T-cell (primary cell): ENCODE results near the gene DTNB. TPM values are rescaled to one million over a fixed set of nuclear protein-coding genes. Genes with fewer than 3 reads are reported as not detected.

Experiments
- ATAC-seq, 4 experiments: fragments of 200-7000 bp in 3 of 4; fragments of 150-1000 bp in 1 of 4; cut with Tn5 transposase; replicated peaks in 1 of 4; 1 replicate in 3 of 4; 2 replicates in 1 of 4; pipeline ENCODE4 v1.10.0; 2021; ENCODE audit warnings: moderate library complexity in 3 of 4, mild to moderate bottlenecking in 2 of 4, moderate number of reproducible peaks in 1 of 4
- CTCF ChIA-PET, 2 donors: fragments of 300-600 bp; sonication (Branson Sonifier 250); formaldehyde crosslinking; loops; one replicate each; lab custom pipeline; 2022; ENCODE audit warnings: antibody characterized with exemption in 2 of 2; lab: Charles Lee
- POLR2A ChIA-PET, 2 donors: fragments of 300-600 bp; sonication (Branson Sonifier 250); formaldehyde crosslinking; loops; one replicate each; lab custom pipeline; 2022; ENCODE audit warnings: antibody characterized with exemption in 2 of 2; lab: Charles Lee
- DNase-seq, 35 experiments: peaks; one replicate each; pipeline versions ENCODE4 v3.0.0 to v3.0.0-alpha.2; 2013 to 2023
- H3K27ac ChIP-seq: one replicate; pipeline ENCODE4 v1.5.1; 2013; ENCODE audit warnings: low read length
- H3K27me3 ChIP-seq, 2 experiments: replicated peaks in 1 of 2; 1 replicate in 1 of 2; 2 replicates in 1 of 2; pipeline versions ENCODE4 v1.6.1 to v1.7.0; 2013; ENCODE audit warnings: low read length in 1 of 2, mixed read lengths in 1 of 2; ENCODE audit not compliant: control insufficient read depth in 2 of 2, insufficient read depth in 2 of 2; ENCODE audit errors: extremely low read depth in 1 of 2
- H3K36me3 ChIP-seq, 2 donors: 1 replicate in 1 of 2; 2 replicates in 1 of 2; pipeline versions ENCODE4 v1.6.1 to v1.7.0; 2013; ENCODE audit warnings: low read length in 1 of 2; ENCODE audit not compliant: control insufficient read depth in 2 of 2, insufficient read depth in 1 of 2; ENCODE audit errors: extremely low read depth in 1 of 2
- H3K4me1 ChIP-seq, 2 experiments: 1 replicate in 1 of 2; 2 replicates in 1 of 2; pipeline versions ENCODE4 v1.6.1 to v1.7.0; 2013; ENCODE audit warnings: low read length in 2 of 2, mixed read lengths in 1 of 2; ENCODE audit not compliant: insufficient read depth in 2 of 2, control insufficient read depth in 1 of 2; ENCODE audit errors: extremely low read depth in 1 of 2
- H3K4me3 ChIP-seq, 2 donors: 1 replicate in 1 of 2; 2 replicates in 1 of 2; pipeline versions ENCODE4 v1.5.1 to v1.7.0; 2013; ENCODE audit warnings: mild to moderate bottlenecking in 2 of 2, low read length in 1 of 2, moderate library complexity in 1 of 2; ENCODE audit not compliant: control insufficient read depth in 1 of 2; ENCODE audit errors: extremely low read depth in 1 of 2
- H3K9me3 ChIP-seq: 2 replicates; pipeline ENCODE4 v1.7.0; 2013
- H3K27ac Mint-ChIP-seq, 2 donors: one replicate each; pipeline ENCODE4 v1.8.0; 2020 to 2021; ENCODE audit warnings: mild to moderate bottlenecking in 2 of 2, mixed read lengths in 2 of 2
- H3K27me3 Mint-ChIP-seq, 2 donors: one replicate each; pipeline ENCODE4 v1.8.0; 2021 to 2022; ENCODE audit warnings: mixed read lengths in 2 of 2
- H3K36me3 Mint-ChIP-seq: one replicate; pipeline ENCODE4 v1.8.0; 2021; ENCODE audit warnings: mixed read lengths
- H3K4me1 Mint-ChIP-seq, 3 donors: one replicate each; pipeline ENCODE4 v1.8.0; 2020 to 2022; ENCODE audit warnings: mixed read lengths in 3 of 3, mild to moderate bottlenecking in 1 of 3
- H3K4me3 Mint-ChIP-seq, 3 donors: one replicate each; pipeline ENCODE4 v1.8.0; 2020 to 2022; ENCODE audit warnings: mild to moderate bottlenecking in 3 of 3, mixed read lengths in 3 of 3, moderate library complexity in 3 of 3
- H3K9me3 Mint-ChIP-seq, 3 donors: one replicate each; pipeline ENCODE4 v1.8.0; 2020 to 2022; ENCODE audit warnings: mixed read lengths in 3 of 3
- WGBS: methylation state at CpG from one replicate; pipeline ENCODE4 v1.1.5; 2013; ENCODE audit warnings: missing lambda C conversion rate; ENCODE audit not compliant: insufficient coverage; 5-methylcytosine and 5-hydroxymethylcytosine counted together
- total RNA-seq, 35 experiments: library from RNA in 6 of 35; stranded (reverse) in 6 of 35; fragments of 120-200 nt in 1 of 35; gene quantifications; one replicate each; pipeline versions ENCODE4 v1.2.1 to v1.2.4 and lab custom pipeline; 2013 to 2026

The DTNB gene
- total RNA-seq, 5 donors from 2014 or later (not counting 1 experiment from before 2014, with no cell fraction given) = 33.4 to 45.7 (median 39.6) TPM

DNA sequence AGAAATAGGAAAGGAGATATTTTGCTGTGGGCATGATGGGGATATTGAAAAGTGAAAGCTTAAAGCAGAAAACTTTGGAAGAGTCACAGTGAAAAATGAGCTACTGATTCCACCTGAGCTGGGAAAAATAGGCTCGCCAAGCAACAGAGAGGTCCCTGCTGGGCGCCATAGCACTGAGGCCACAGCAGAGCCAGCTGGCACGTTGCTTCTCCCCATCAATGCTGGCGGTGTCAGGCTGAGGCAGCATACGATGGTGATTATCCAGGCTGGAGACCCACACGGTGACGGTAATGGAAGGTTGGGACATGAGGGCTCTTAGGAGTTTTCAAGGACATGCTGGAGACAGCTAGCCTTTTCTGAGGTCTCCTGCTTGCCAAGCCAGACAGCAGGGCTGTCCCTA is 25.8 kb upstream of the DTNB start:
- Mint-ChIP-seq H3K4me3 (no peak overlapping the region), H3K36me3 (no peaks in the 10 kb centered on the region), H3K27me3 (no peaks in the 10 kb centered on the region), H3K4me1 (peaks cover 0 to 4% (median 3%) of the 10 kb centered on the region in 3 donors), H3K9me3 (no peaks in the 10 kb centered on the region), H3K27ac (no peak overlapping the region)
- Histone ChIP-seq H3K4me3 (no peak overlapping the region), H3K4me1 (no peaks in the 10 kb centered on the region), H3K27me3 (peaks cover 0 to 4% of the 10 kb centered on the region in 2 experiments), H3K27ac (no peak overlapping the region), H3K36me3 (no peaks in the 10 kb centered on the region), H3K9me3 (no peaks in the 10 kb centered on the region)
- WGBS = 92% methylated on average over 7 of the region's 7 CpGs
- ChIA-PET POLR2A (interaction anchor here in 1 of 2 donors (0.6 to 0.7 kb wide), 2 partner anchors 33 to 91 kb away, joined by 4 to 11 read pairs; no protein-coding TSS in a partner anchor), CTCF (interaction anchor here (0.6 to 4.7 kb wide), 4 partner anchors 16 to 494 kb away, joined by 3 to 57 read pairs (median 4); no protein-coding TSS in a partner anchor)
- no peak for ATAC-seq
- no peak for DNase-seq

DNA sequence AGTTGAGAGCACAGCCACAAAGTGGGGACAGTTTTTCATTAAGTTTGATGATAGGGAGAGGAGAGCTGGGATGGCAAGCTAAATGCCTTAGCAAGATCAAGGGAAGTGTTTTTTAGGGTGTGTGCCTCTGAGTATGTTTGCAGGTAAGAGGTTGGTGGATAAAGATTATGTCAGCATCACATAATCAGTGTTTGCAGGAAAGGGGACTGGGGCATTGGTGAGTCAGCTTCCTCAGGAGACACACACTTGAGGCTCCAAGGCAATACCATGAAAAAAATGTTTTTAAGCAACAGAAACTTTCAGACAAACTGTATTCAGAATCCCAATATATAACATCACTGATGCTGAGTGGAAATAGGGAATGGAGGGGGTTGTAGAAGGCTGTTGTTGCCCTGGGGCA is 25.4 kb upstream of the DTNB start:
- no peaks in the 10 kb centered on the region for H3K9me3 ChIP-seq
- Mint-ChIP-seq H3K27me3 (no peaks in the 10 kb centered on the region), H3K36me3 (no peaks in the 10 kb centered on the region), H3K4me3 (no peak overlapping the region), H3K4me1 (peaks cover 0 to 4% (median 3%) of the 10 kb centered on the region in 3 donors), H3K27ac (no peak overlapping the region), H3K9me3 (no peaks in the 10 kb centered on the region)
- CTCF ChIA-PET = interaction anchor here (1.4 to 4.7 kb wide), 2 partner anchors 91 to 92 kb away, joined by 4 to 57 read pairs; no protein-coding TSS in a partner anchor
- ATAC-seq (peak in 2 of 4 experiments; percentile 54 to 60), DNase-seq (no peak)
- no peaks in the 10 kb centered on the region for H3K4me1 ChIP-seq
- peaks cover 0 to 4% of the 10 kb centered on the region in 2 experiments for H3K27me3 ChIP-seq
- no peaks in the 10 kb centered on the region for H3K36me3 ChIP-seq
- no peak overlapping the region for H3K4me3 ChIP-seq
- POLR2A ChIA-PET = interaction anchor here in 1 of 2 donors (0.7 kb wide), 1 partner anchor 32 kb away, joined by 4 read pairs; no protein-coding TSS in a partner anchor
- H3K27ac ChIP-seq = no peak overlapping the region

DNA sequence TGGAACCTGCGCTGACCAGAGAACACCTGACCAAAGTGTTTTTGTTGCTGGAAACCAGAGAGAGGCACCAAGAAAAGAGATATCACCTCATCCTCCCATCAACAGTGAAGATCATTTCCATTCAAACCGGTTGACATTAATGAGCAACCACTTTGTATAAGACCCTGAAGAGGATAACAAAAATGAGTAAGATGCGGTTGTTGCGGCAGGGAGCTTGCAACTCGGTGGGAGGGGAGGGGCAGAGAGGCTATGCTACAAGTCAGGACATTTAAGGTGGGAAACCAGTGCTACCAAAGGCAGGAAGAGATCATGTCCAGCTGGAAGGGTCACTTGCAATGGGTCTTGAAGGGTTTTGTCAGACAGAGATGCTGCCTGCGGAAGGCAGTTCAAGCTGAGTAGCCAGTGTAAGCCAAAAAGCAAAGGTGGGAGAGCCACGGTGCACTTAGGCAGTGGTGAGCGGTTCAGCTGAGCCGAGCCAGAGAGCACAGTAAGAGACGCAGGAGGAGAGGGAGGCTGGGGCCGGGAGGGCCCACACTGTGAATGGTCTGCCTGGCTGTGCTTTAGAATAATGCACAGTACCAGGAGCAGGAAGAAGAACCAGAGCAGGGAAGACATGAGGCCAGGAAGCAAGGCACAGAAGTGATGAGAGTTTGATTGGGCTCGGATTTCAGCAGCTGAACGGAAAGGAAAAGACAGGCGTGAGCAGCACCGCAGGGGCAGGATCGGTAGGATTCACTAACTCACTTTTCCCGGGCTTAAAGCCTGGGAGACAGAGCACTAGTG is 24.4 kb upstream of the DTNB start:
- Histone ChIP-seq H3K27ac (no peak overlapping the region), H3K4me1 (no peaks in the 10 kb centered on the region), H3K27me3 (peaks cover 0 to 4% of the 10 kb centered on the region in 2 experiments), H3K36me3 (no peaks in the 10 kb centered on the region), H3K9me3 (no peaks in the 10 kb centered on the region), H3K4me3 (no peak overlapping the region)
- H3K4me3 Mint-ChIP-seq = no peak overlapping the region
- POLR2A ChIA-PET = no interaction called here
- H3K36me3 Mint-ChIP-seq = no peaks in the 10 kb centered on the region
- WGBS = 90% methylated on average over 16 of the region's 17 CpGs
- no peaks in the 10 kb centered on the region for H3K27me3 Mint-ChIP-seq
- ATAC-seq (no peak), DNase-seq (no peak)
- H3K9me3 Mint-ChIP-seq = no peaks in the 10 kb centered on the region
- CTCF ChIA-PET = interaction anchor here in 1 of 2 donors (0.6 to 4.7 kb wide), 3 partner anchors 26 to 91 kb away, joined by 3 to 57 read pairs (median 11); no protein-coding TSS in a partner anchor
- no peak overlapping the region for H3K27ac Mint-ChIP-seq
- peaks cover 0 to 4% (median 3%) of the 10 kb centered on the region in 3 donors for H3K4me1 Mint-ChIP-seq

DNA sequence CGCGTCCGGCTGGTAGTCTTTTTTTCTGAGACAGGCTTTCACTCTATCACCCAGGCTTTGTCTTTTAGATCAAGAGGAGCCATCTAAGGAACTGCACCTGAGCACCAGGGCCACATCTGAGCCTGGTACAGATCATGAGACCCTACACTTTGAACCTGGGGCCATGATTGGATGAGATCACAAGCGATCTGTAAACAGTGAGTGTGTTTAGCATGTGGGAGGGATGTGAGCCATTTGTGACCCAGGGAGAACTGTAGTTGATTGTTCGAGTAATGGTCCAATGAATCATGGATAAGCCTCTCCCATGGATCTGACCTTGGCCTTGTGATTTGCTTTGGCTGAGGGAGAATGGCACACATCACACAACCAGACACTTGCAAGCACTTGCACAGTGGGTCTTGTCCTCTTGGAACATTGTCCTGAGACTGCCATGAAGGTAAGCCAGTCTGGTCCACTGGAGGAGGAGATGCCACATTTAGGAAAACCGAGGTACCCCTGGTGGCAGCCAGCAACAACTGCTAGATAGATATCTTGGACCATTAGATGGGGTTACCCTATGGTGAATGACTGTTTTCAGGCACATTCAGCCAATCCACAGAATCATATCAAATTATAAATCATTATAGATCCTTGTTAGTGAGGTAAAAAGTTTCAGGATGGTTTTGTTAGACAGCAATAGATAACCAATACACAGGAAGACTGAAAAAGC is 19.5 kb upstream of the DTNB start:
- H3K4me1 ChIP-seq = no peaks in the 10 kb centered on the region
- H3K36me3 ChIP-seq = no peaks in the 10 kb centered on the region
- ChIA-PET POLR2A (no interaction called here), CTCF (interaction anchor here in 1 of 2 donors (0.7 kb wide), 1 partner anchor 317 kb away, joined by 7 read pairs; no protein-coding TSS in a partner anchor)
- ATAC-seq (no peak), DNase-seq (no peak)
- H3K9me3 ChIP-seq = no peaks in the 10 kb centered on the region
- H3K9me3 Mint-ChIP-seq = no peaks in the 10 kb centered on the region
- peaks cover 0 to 1% of the 10 kb centered on the region in 2 experiments for H3K27me3 ChIP-seq
- no peak overlapping the region for H3K4me3 ChIP-seq
- 93% methylated on average over 2 of the region's 6 CpGs for WGBS
- no peak overlapping the region for H3K27ac Mint-ChIP-seq
- H3K4me1 Mint-ChIP-seq = no peaks in the 10 kb centered on the region
- H3K27ac ChIP-seq = no peak overlapping the region
- no peaks in the 10 kb centered on the region for H3K27me3 Mint-ChIP-seq
- H3K36me3 Mint-ChIP-seq = no peaks in the 10 kb centered on the region
- H3K4me3 Mint-ChIP-seq = no peak overlapping the region

DNA sequence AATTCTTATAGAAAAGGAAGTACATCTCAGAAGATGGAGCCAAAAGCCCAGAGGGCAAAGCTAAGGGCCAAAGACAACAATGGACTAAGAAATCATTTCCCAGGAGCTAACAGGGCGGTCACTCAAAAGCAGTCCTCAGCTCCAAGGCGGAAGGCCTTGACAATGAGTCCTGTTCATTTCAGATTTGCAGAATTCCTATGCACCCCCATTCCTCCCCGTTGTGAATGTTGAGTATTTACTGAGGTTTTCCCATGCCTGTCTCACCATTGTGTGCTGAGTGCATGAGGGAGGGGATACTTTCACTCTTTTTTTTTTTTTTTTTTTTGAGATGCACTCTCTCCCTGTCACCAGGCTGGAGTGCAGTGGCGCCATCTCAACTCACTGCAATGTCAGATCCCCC is 18.8 kb upstream of the DTNB start:
- CTCF ChIA-PET = interaction anchor here (0.6 to 1.5 kb wide), 3 partner anchors 8 to 1095 kb away, joined by 3 to 7 read pairs (median 3); no protein-coding TSS in a partner anchor

DNA sequence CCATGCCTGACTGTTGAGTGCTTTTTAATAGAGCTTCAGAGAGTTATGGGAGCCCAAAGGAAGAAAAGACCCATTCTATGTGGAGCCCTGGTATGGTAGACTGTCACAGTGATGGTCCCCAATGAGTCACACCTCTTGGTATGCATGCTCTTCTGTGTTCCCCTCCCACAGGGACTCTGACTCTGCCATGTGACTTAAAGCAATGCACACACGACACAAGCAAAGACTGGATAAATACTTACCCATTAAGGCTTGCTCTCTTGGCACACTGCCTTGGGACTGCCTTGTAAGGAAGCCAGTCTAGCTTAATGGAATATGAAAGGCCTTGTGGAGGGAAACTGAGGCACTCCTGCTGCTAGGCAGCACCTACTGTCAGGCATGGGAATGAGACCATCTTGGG is 16.7 kb upstream of the DTNB start:
- H3K9me3 Mint-ChIP-seq = no peaks in the 10 kb centered on the region
- Histone ChIP-seq H3K27ac (no peak overlapping the region), H3K9me3 (no peaks in the 10 kb centered on the region), H3K36me3 (no peaks in the 10 kb centered on the region), H3K4me1 (no peaks in the 10 kb centered on the region), H3K4me3 (no peak overlapping the region), H3K27me3 (peaks cover 0 to 8% of the 10 kb centered on the region in 2 experiments)
- no peaks in the 10 kb centered on the region for H3K36me3 Mint-ChIP-seq
- H3K4me3 Mint-ChIP-seq = no peak overlapping the region
- H3K27ac Mint-ChIP-seq = no peak overlapping the region
- H3K27me3 Mint-ChIP-seq = no peaks in the 10 kb centered on the region
- ChIA-PET POLR2A (no interaction called here), CTCF (interaction anchor here (0.6 to 1.2 kb wide), 3 partner anchors 10 to 154 kb away, joined by 3 to 7 read pairs (median 3); no protein-coding TSS in a partner anchor)
- WGBS = no CpG with 5 or more reads among the region's 1 CpG
- ATAC-seq = no peak
- H3K4me1 Mint-ChIP-seq = no peaks in the 10 kb centered on the region
- DNase-seq = no peak

More for the DNA sequence above, 18.8 kb upstream of the DTNB start:
- no peaks in the 10 kb centered on the region for H3K36me3 ChIP-seq
- no peak for DNase-seq
- Mint-ChIP-seq H3K4me1 (no peaks in the 10 kb centered on the region), H3K4me3 (no peak overlapping the region), H3K27me3 (no peaks in the 10 kb centered on the region), H3K36me3 (no peaks in the 10 kb centered on the region), H3K9me3 (no peaks in the 10 kb centered on the region), H3K27ac (no peak overlapping the region)
- H3K27ac ChIP-seq = no peak overlapping the region
- H3K27me3 ChIP-seq = peaks cover 0 to 1% of the 10 kb centered on the region in 2 experiments
- H3K9me3 ChIP-seq = no peaks in the 10 kb centered on the region
- 100% methylated on average over 1 of the region's 4 CpGs for WGBS
- POLR2A ChIA-PET = no interaction called here
- no peak overlapping the region for H3K4me3 ChIP-seq
- no peak for ATAC-seq
- H3K4me1 ChIP-seq = no peaks in the 10 kb centered on the region
